ENCODE data around the gene PIK3C2A. TPM values are rescaled to one million over a fixed set of nuclear protein-coding genes. Genes with fewer than 3 reads are reported as not detected.

PIK3C2A gene
- total and polyA plus RNA-seq, 2 of the 8 experiments (the other 6 are each of a cell fraction or from before 2014, with no cell fraction given) = 20.1 to 127 TPM

GRCh38 chr11:17224727-17225126, 16.9 kb upstream of the PIK3C2A start (continued):
- no peak for TF ChIP-seq KDM5A (IDR thresholded peaks at IDR 0.05; ENCODE audit: low read length)

Measured in H1 (cell line).